Spinal cord (tissue), 10 donors: ENCODE results near the gene ZNF740. TPM values are rescaled to one million over a fixed set of nuclear protein-coding genes. Genes with fewer than 3 reads are reported as not detected.
A peak's percentile ranks its signal among the peaks of the same experiment; 100 is the strongest.

ENCODE experiments used
- DNase-seq, 6 donors: peaks; one replicate each; pipeline versions ENCODE4 v3.0.0 to v3.0.0-alpha.2; 2013 to 2015; ENCODE audit warnings: low spot score in 6 of 6, low read depth in 4 of 6
- H3K27ac ChIP-seq: one replicate; pipeline ENCODE4 v1.5.1; 2013; ENCODE audit warnings: low read depth, low read length, control low read depth
- H3K27me3 ChIP-seq: one replicate; pipeline ENCODE4 v1.6.1; 2013; ENCODE audit warnings: low read length; ENCODE audit not compliant: control insufficient read depth, insufficient read depth
- H3K36me3 ChIP-seq: one replicate; pipeline ENCODE4 v1.6.1; 2013; ENCODE audit warnings: low read length; ENCODE audit not compliant: control insufficient read depth, insufficient read depth
- H3K4me1 ChIP-seq: one replicate; pipeline ENCODE4 v1.6.1; 2013; ENCODE audit warnings: low read length; ENCODE audit not compliant: control insufficient read depth, insufficient read depth
- H3K4me3 ChIP-seq: one replicate; pipeline ENCODE4 v1.5.1; 2013; ENCODE audit warnings: low read depth, low read length, control low read depth
- H3K9me3 ChIP-seq: one replicate; pipeline ENCODE4 v1.6.1; 2013; ENCODE audit warnings: low read length; ENCODE audit not compliant: control insufficient read depth, insufficient read depth
- WGBS: methylation state at CpG from one replicate; pipeline ENCODE4 v1.1.5; 2013; ENCODE audit warnings: missing lambda C conversion rate; ENCODE audit not compliant: insufficient coverage; 5-methylcytosine and 5-hydroxymethylcytosine counted together
- long read RNA-seq, 4 donors: transcript quantifications; one replicate each; lab custom pipeline, GENCODE V29; 2026
- polyA plus RNA-seq, 2 donors: library from polyadenylated mRNA; unstranded; fragments of 120-200 nt; gene quantifications; one replicate each; pipeline ENCODE4 v1.2.1, GENCODE V29; 2013; ENCODE audit not compliant: insufficient read length in 2 of 2
- total RNA-seq, 2 donors: library from RNA; depleted of rRNA in 1 of 2; stranded (reverse); fragments of 120-200 nt in 1 of 2; fragments of >200 nt in 1 of 2; gene quantifications; one replicate each; pipeline versions ENCODE4 v1.2.3 to v1.2.4, GENCODE V29; 2013 to 2014
- donor health status: healthy.

ZNF740 gene
- total RNA-seq (10 to 100 TPM; 20.1 to 26.1 TPM), polyA plus RNA-seq (10 to 100 TPM; 40.4 to 46.4 TPM)
- long read RNA-seq, donor 1, full-length matches to known transcripts, result 2 of 2 reads
- long read RNA-seq, donor 1, partial matches to known transcripts, result 0 of 2 reads
- long read RNA-seq, donor 1, other reads (novel, unspliced or antisense), result 0 of 2 reads
- long read RNA-seq, donor 2, result 0 reads
- long read RNA-seq, donor 3, full-length matches to known transcripts, result 1 of 1 reads
- long read RNA-seq, donor 3, partial matches to known transcripts, result 0 of 1 reads
- long read RNA-seq, donor 3, other reads (novel, unspliced or antisense), result 0 of 1 reads
- long read RNA-seq, donor 4, full-length matches to known transcripts, result 4 of 19 reads
- long read RNA-seq, donor 4, partial matches to known transcripts, result 15 of 19 reads
- long read RNA-seq, donor 4, other reads (novel, unspliced or antisense), result 0 of 19 reads

GRCh38 chr12:53180220-53180930, at the start of gene ZNF740, which contains the start of gene CSAD:
TSS of gene ZNF740 (plus strand) at chr12:53180722. CDS start at chr12:53181984, 1,262 bp downstream.
TSS of gene CSAD (minus strand) at chr12:53180925. CDS start at chr12:53173470, 7,455 bp downstream.
- H3K36me3 ChIP-seq, result peaks cover 23% of the 10 kb centered on the region
- WGBS, result under 1% methylated on average over 64 of the region's 70 CpGs

GRCh38 chr12:53131844-53132243, 48.7 kb upstream of the ZNF740 start:
- H3K4me3 ChIP-seq, result no peak overlapping the region
- 96% methylated on average over 2 of the region's 2 CpGs for WGBS
- no peaks in the 10 kb centered on the region for H3K4me1 ChIP-seq
- no peaks in the 10 kb centered on the region for H3K36me3 ChIP-seq
- H3K27me3 ChIP-seq, result no peaks in the 10 kb centered on the region
- no peak for DNase-seq
- H3K9me3 ChIP-seq, result no peaks in the 10 kb centered on the region
- no peak overlapping the region for H3K27ac ChIP-seq

More at GRCh38 chr12:53180220-53180930, at the start of gene ZNF740, which contains the start of gene CSAD:
- peak; percentile 88 to 99 (median 95) for DNase-seq
- peak within 1 kb of the TSS; percentile 80 for H3K4me3 ChIP-seq
- H3K27ac ChIP-seq, result peak within 1 kb of the TSS; percentile 96
- no peaks in the 10 kb centered on the region for H3K9me3 ChIP-seq
- H3K27me3 ChIP-seq, result no peaks in the 10 kb centered on the region
- H3K4me1 ChIP-seq, result peaks cover 29% of the 10 kb centered on the region

- DNase-seq, result no peak
- WGBS, result no CpG with 5 or more reads among the region's 3 CpGs
- H3K4me1 ChIP-seq, result no peaks in the 10 kb centered on the region
- no peak overlapping the region for H3K4me3 ChIP-seq
- no peaks in the 10 kb centered on the region for H3K27me3 ChIP-seq
- no peak overlapping the region for H3K27ac ChIP-seq
- no peaks in the 10 kb centered on the region for H3K36me3 ChIP-seq
- H3K9me3 ChIP-seq, result no peaks in the 10 kb centered on the region
Observed at GRCh38 chr12:53133722-53134121, 46.8 kb upstream of the ZNF740 start.

- WGBS, result 80% methylated on average over 4 of the region's 4 CpGs
- H3K36me3 ChIP-seq, result no peaks in the 10 kb centered on the region
- H3K4me3 ChIP-seq, result no peak overlapping the region
Observed at GRCh38 chr12:53143355-53143754, 37.2 kb upstream of the ZNF740 start.

GRCh38 chr12:53145383-53146260, 34.9 kb upstream of the ZNF740 start:
- H3K27ac ChIP-seq, result no peak overlapping the region
- WGBS, result 75% methylated on average over 2 of the region's 5 CpGs
- DNase-seq, result no peak
- no peaks in the 10 kb centered on the region for H3K36me3 ChIP-seq
- H3K27me3 ChIP-seq, result no peaks in the 10 kb centered on the region
- H3K4me3 ChIP-seq, result no peak overlapping the region
- H3K9me3 ChIP-seq, result no peaks in the 10 kb centered on the region
- no peaks in the 10 kb centered on the region for H3K4me1 ChIP-seq

More at GRCh38 chr12:53143355-53143754, 37.2 kb upstream of the ZNF740 start:
- H3K4me1 ChIP-seq, result no peaks in the 10 kb centered on the region
- H3K27me3 ChIP-seq, result no peaks in the 10 kb centered on the region
- H3K27ac ChIP-seq, result no peak overlapping the region
- no peaks in the 10 kb centered on the region for H3K9me3 ChIP-seq
- no peak for DNase-seq

GRCh38 chr12:53147181-53147580, 33.3 kb upstream of the ZNF740 start:
- no peaks in the 10 kb centered on the region for H3K27me3 ChIP-seq
- no peaks in the 10 kb centered on the region for H3K9me3 ChIP-seq
- H3K4me3 ChIP-seq, result no peak overlapping the region
- DNase-seq, result no peak
- H3K36me3 ChIP-seq, result no peaks in the 10 kb centered on the region
- no CpG with 5 or more reads among the region's 5 CpGs for WGBS
- no peak overlapping the region for H3K27ac ChIP-seq
- no peaks in the 10 kb centered on the region for H3K4me1 ChIP-seq

GRCh38 chr12:53147653-53148052, 32.9 kb upstream of the ZNF740 start:
- Histone ChIP-seq H3K4me1 (no peaks in the 10 kb centered on the region), H3K4me3 (no peak overlapping the region), H3K27ac (no peak overlapping the region), H3K27me3 (no peaks in the 10 kb centered on the region), H3K9me3 (no peaks in the 10 kb centered on the region), H3K36me3 (no peaks in the 10 kb centered on the region)
- WGBS, result 96% methylated on average over 5 of the region's 15 CpGs
- DNase-seq, result no peak

GRCh38 chr12:53151039-53151438, 29.5 kb upstream of the ZNF740 start:
- no peak overlapping the region for H3K27ac ChIP-seq
- no peaks in the 10 kb centered on the region for H3K4me1 ChIP-seq
- H3K36me3 ChIP-seq, result no peaks in the 10 kb centered on the region
- 43% methylated on average over 1 of the region's 6 CpGs for WGBS
- no peaks in the 10 kb centered on the region for H3K9me3 ChIP-seq
- no peak overlapping the region for H3K4me3 ChIP-seq
- DNase-seq, result no peak
- H3K27me3 ChIP-seq, result no peaks in the 10 kb centered on the region

GRCh38 chr12:53152390-53152789, 28.1 kb upstream of the ZNF740 start:
- DNase-seq, result no peak
- Histone ChIP-seq H3K4me1 (no peaks in the 10 kb centered on the region), H3K4me3 (no peak overlapping the region), H3K27me3 (no peaks in the 10 kb centered on the region), H3K9me3 (no peaks in the 10 kb centered on the region), H3K27ac (no peak overlapping the region), H3K36me3 (no peaks in the 10 kb centered on the region)
